Measurements from ENCODE around the gene RNU1-3. TPM values are rescaled to one million over a fixed set of nuclear protein-coding genes. Genes with fewer than 3 reads are reported as not detected.
"Not testable (repeated sequence)": the region's sequence is repeated elsewhere in the genome, so short reads cannot be mapped to it uniquely, and the experiment has no call there.

The RNU1-3 gene
- total RNA-seq, 2 experiments from 2014 or later = 1,570 to 1,691 TPM

DNA sequence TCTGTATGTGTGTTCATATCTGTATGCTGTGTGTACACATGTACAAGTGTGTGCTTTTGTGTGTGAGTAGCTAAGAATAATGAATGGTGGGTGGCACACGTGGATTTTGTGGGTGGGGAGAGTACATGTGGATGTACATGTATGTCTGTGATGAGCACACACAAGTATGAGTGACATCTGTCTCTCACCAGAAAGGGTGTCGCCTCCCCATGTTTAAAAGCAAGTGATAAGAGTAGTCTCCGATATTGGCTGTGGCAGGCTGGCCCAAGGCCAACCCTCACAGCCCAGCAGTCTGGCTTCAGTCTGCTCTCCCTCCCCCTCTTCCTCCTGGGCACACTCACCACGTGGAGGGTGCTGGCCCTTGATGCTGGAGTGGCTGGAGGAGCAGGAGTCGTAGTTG, 36.9 kb upstream of the RNU1-3 start:
- H3K36me3 Mint-ChIP-seq (ENCODE audit: low read depth); H3K9me3 Mint-ChIP-seq; H3K4me3 Mint-ChIP-seq; H3K27me3 Mint-ChIP-seq; H3K27ac Mint-ChIP-seq; DNase-seq; H3K4me1 Mint-ChIP-seq; POLR2A ChIA-PET: not testable (repeated sequence)
- CTCF ChIA-PET = interaction anchor here (3.0 kb wide), 1 partner anchor 83 kb away, joined by 15 read pairs; no protein-coding TSS in a partner anchor

DNA sequence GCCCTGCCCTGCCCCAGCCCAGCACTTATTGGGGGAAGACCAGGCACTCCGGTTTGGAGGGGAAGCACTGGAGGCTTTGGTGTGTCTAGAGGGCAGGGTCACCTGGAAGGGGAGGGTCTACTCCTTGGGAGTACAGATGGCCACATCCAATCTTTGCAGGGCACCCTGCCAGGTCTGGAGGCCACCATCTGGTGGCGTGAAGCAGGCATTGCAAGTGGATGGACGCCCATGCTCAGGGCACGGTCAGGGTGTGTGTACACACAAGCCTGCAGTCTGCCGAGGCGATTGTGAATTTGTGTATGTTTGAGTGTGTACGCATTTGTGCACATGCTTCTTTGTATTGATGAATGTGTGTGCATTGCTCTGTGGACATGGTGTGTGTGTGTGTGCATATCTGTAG, 36.4 kb upstream of the RNU1-3 start:
- CTCF ChIA-PET = interaction anchor here (3.0 kb wide), 1 partner anchor 82 kb away, joined by 15 read pairs; no protein-coding TSS in a partner anchor
- H3K9me3 Mint-ChIP-seq; H3K4me1 Mint-ChIP-seq; H3K4me3 Mint-ChIP-seq; H3K27ac Mint-ChIP-seq; DNase-seq; H3K27me3 Mint-ChIP-seq; H3K36me3 Mint-ChIP-seq (ENCODE audit: low read depth); POLR2A ChIA-PET: not testable (repeated sequence)

DNA sequence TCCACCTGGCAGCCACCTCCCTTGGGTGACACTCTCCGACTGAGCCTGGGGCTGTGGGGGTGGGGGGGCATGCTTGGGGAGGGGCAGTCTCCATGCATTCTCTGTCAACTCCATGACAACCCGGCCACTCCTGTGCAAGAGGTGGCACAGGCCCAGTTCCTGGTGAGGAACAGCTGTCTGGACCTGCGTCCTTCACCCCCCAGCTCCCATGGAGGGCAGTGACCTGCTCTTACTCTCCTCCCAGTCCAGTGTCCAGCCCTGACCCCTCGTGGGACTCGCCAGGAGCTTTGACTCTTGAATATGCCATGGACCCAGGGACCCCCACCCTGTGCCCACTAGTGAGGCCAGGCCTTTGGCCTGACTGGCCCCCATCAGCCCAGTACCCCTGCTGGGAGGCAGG, 35.5 kb upstream of the RNU1-3 start:
- DNase-seq; H3K27me3 Mint-ChIP-seq; H3K4me3 Mint-ChIP-seq; H3K4me1 Mint-ChIP-seq; H3K27ac Mint-ChIP-seq; H3K36me3 Mint-ChIP-seq (ENCODE audit: low read depth); H3K9me3 Mint-ChIP-seq: not testable (repeated sequence)
- ChIA-PET POLR2A (interaction anchor here (1.7 kb wide), 1 partner anchor 202 kb away, joined by 4 read pairs; no protein-coding TSS in a partner anchor), CTCF (interaction anchor here (1.1 to 1.6 kb wide), 3 partner anchors 15 to 81 kb away, joined by 3 to 6 read pairs (median 4); no protein-coding TSS in a partner anchor)

DNA sequence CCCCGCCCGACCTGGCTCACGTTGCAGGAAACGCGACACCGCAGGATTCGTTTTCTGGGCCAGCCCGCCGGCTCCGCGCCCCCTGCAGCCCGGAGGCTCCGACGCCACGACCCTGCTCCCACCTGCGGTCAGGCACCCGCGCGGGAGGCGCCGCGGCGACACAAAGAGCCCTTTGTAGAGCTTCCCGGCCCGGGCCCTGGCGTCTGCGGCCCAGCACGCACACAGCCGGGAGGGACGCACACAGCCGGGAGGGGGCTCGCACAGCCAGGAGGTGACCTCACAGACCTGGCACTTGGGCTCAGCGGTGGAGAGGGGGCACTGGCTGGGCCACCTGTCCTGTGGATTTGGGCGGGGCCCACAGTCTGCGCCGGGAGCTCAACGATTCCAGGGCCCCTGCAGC, 34.4 kb upstream of the RNU1-3 start:
- H3K9me3 Mint-ChIP-seq; H3K27me3 Mint-ChIP-seq; H3K4me1 Mint-ChIP-seq; H3K36me3 Mint-ChIP-seq (ENCODE audit: low read depth); H3K4me3 Mint-ChIP-seq; H3K27ac Mint-ChIP-seq; DNase-seq: not testable (repeated sequence)
- POLR2A ChIA-PET = interaction anchor here (1.7 kb wide), 1 partner anchor 204 kb away, joined by 4 read pairs; no protein-coding TSS in a partner anchor
- CTCF ChIA-PET = interaction anchor here (1.0 to 1.6 kb wide), 2 partner anchors 14 to 80 kb away, joined by 4 to 6 read pairs; no protein-coding TSS in a partner anchor

DNA sequence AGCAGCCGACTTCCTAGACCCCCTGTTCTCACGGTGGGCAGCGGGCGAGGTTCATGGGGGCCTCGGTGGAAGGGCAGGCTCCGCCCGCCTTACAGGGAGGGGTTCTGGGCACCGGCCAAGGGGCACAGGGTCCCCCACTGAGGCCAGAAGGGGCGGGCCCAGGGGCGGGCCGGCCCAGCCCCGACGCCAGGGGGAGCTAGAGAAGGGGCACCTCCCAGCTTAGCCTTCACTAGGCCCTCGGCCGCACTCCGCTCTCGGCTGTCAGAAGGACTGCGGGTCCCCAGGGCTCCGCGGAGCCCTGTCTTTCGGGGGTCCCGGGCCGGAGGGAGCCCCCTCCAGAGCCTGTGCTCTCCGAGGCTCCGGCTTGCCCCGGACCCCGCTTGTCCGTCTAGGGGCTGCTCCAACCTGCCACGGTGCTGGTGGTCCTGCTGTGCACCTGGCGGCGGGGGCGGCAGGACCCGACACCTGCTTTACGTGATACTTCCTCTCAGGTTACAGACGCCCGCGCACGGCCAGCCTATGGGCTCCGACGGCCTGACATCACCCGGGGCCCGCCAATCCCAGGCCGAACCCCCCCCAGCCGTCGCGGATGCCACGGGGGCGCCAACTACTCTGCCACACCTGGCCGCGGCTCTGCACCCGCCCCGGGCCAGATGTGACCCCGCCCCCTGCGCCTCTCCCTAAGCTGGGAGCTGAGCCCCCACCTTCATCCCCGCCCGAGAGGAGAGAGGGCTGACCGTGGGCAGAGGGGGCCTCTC, 33.6 kb upstream of the RNU1-3 start:
- H3K9me3 Mint-ChIP-seq; H3K27ac Mint-ChIP-seq; H3K36me3 Mint-ChIP-seq (ENCODE audit: low read depth); H3K27me3 Mint-ChIP-seq; H3K4me1 Mint-ChIP-seq; H3K4me3 Mint-ChIP-seq; DNase-seq: not testable (repeated sequence)
- ChIA-PET CTCF (interaction anchor here (0.9 to 1.3 kb wide), 4 partner anchors 9 to 79 kb away, joined by 3 to 4 read pairs (median 4); no protein-coding TSS in a partner anchor), POLR2A (interaction anchor here (1.3 to 1.7 kb wide), 2 partner anchors 11 to 204 kb away, joined by 3 to 4 read pairs; no protein-coding TSS in a partner anchor)

DNA sequence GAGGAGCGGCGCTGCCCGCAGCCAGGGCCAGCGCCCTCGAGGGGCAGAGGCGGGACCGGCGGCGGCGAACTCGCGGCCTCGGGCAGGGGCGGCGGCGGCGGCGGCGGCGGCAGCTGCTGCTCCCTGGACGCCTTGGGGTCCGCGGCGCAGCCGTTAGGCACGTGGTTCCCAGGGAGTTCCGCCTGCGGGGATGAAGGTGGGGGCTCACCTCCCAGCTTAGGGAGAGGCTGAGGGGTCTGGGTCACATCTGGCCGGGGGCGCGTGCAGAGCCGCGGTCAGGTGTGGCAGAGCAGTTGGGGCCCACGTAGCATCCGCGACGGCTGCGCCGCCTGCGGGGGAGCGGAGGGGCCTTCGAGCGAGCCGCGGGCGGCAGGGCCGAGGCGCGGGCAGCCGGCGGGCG, 32.7 kb upstream of the RNU1-3 start:
- H3K27me3 Mint-ChIP-seq = peaks cover 12% of the 10 kb centered on the region
- POLR2A ChIA-PET = interaction anchor here (1.2 to 1.3 kb wide), 2 partner anchors 8 to 10 kb away, joined by 3 read pairs; no protein-coding TSS in a partner anchor
- H3K36me3 Mint-ChIP-seq (ENCODE audit: low read depth); H3K9me3 Mint-ChIP-seq; H3K4me3 Mint-ChIP-seq; H3K27ac Mint-ChIP-seq; H3K4me1 Mint-ChIP-seq; DNase-seq: not testable (repeated sequence)
- CTCF ChIA-PET = interaction anchor here (0.9 to 1.3 kb wide), 4 partner anchors 10 to 58 kb away, joined by 3 to 4 read pairs (median 3); no protein-coding TSS in a partner anchor

DNA sequence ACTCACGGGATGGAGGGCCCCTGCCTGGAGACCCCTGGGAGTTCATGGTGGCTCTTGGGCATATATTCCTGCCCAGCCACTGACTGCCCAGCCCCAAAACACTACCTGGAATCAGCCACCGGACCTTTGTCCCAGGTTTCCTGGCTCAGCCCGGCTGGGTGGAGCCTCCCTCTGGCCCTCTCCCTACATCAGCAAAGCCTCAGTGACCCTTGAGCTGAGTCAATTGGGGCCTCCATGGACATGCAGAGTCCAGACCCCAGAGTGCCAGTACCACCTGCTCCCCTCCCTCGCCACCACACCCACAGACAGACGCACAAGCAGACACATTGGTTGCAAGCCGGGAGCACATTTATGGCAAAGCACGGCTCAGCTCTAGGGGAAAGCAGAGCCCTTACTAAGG, 30.4 kb upstream of the RNU1-3 start:
- H3K9me3 Mint-ChIP-seq; DNase-seq; H3K36me3 Mint-ChIP-seq (ENCODE audit: low read depth); H3K4me1 Mint-ChIP-seq; H3K4me3 Mint-ChIP-seq; H3K27ac Mint-ChIP-seq; POLR2A ChIA-PET; H3K27me3 Mint-ChIP-seq: not testable (repeated sequence)
- CTCF ChIA-PET = interaction anchor here (1.2 kb wide), 1 partner anchor 12 kb away, joined by 4 read pairs; no protein-coding TSS in a partner anchor

DNA sequence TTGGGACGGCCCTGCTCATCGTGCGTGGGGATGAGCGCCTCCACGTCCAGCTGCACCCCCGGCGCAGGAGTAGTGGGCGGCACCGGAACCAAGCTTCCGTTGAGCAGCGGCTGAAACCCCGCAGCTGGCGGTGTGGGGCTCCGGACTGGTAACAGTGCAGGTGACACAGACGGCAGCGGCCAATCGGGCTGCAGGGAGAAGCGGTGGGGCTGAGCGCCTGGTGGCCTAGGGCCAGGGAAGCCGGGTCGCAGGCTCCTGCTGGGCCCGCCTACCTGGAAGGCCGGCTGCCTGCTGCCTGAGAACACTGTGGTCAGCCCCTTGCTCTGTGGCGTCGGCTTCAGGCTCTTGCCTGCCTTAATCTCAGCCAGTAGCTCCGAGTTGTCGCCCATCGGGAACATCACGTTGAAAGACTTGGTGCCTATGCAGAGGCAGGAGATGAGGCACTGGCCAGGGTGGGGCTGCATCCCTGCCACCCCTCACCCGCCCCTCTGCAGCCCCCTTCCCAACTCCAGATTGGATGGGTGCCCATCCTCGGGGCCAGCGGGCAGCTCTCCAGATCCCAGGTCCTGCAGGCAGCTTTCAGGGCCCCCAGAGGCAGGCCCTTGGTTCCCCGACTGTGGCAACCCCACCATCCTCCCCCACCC, 29.9 kb upstream of the RNU1-3 start:
- CTCF ChIA-PET = interaction anchor here (1.2 kb wide), 1 partner anchor 12 kb away, joined by 4 read pairs; no protein-coding TSS in a partner anchor
- POLR2A ChIA-PET; H3K36me3 Mint-ChIP-seq (ENCODE audit: low read depth); H3K4me3 Mint-ChIP-seq; H3K9me3 Mint-ChIP-seq; H3K4me1 Mint-ChIP-seq; H3K27me3 Mint-ChIP-seq; DNase-seq; H3K27ac Mint-ChIP-seq: not testable (repeated sequence)

DNA sequence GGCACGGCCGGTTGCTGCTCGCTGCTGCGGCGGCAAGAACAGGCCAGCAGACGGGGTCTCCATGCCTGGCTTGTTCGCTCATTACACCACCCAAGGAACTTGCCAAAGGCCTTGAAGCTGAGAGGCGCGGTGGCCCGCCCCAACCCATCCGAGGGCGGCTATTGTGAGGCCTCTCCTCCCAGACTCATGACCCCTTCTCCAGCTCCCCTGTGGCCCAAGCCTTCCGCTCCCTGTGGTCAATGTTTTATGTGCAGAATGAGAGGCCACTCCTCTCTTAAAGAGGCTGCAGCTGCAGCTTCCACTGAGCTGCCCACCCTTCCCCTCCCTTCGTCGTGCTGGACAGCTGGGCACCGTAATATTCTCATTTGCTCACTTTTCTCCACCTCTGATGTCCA, 27.6 kb upstream of the RNU1-3 start:
- not testable (repeated sequence) for H3K9me3 Mint-ChIP-seq; H3K36me3 Mint-ChIP-seq (ENCODE audit: low read depth); H3K27me3 Mint-ChIP-seq; H3K4me3 Mint-ChIP-seq; DNase-seq; H3K27ac Mint-ChIP-seq; H3K4me1 Mint-ChIP-seq
- ChIA-PET POLR2A (interaction anchor here (1.0 to 1.1 kb wide), 2 partner anchors 11 to 33 kb away, joined by 3 to 4 read pairs; no protein-coding TSS in a partner anchor), CTCF (interaction anchor here (0.6 to 1.0 kb wide), 2 partner anchors 9 to 72 kb away, joined by 3 to 4 read pairs; no protein-coding TSS in a partner anchor)

DNA sequence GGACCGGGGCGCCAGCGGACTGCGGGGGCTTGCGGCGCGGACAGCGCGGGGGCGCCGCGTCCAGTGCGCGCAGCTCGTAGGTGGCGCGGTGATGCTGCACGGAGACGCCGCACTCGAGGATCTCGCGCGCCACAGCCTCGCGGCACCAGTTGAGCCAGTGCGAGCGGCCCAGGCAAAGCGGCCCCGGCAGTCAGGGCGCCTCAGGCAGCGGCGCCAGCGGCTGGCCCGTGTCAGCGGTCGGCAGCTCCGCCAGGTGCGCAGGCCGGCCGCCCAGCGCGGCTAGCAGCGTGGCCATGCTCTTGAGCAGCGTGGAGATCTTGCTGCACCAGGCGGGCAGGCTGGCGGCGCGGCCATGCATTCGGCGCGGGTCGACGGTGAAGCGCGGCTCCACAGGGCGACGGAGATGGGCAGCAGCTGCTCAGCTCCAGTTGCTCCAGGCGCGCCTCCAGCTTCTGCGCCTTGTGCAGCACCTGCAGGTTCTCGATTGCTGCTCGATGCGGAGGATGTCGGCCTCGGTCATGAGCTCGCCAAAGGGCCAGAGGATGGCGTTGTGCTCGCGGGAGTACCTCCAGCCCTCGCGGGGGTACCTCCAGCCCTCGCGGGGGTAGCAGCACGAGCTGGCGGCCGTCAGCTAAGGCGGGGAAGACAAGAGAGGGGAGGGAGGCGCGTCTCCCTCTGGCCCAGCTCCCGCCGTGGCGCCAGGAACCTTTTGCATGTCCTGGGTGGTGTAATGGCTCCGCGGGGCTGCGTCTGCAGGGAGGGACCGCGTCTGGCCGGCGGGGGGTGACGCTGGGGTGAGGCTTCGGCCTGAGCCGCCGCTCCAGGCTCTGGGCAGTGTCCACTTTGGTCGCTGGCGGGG, 26.9 kb upstream of the RNU1-3 start:
- not testable (repeated sequence) for H3K27me3 Mint-ChIP-seq; DNase-seq; H3K36me3 Mint-ChIP-seq (ENCODE audit: low read depth); H3K4me3 Mint-ChIP-seq; H3K27ac Mint-ChIP-seq; H3K9me3 Mint-ChIP-seq; H3K4me1 Mint-ChIP-seq
- ChIA-PET POLR2A (interaction anchor here (1.0 to 1.1 kb wide), 2 partner anchors 11 to 33 kb away, joined by 3 to 4 read pairs; no protein-coding TSS in a partner anchor), CTCF (interaction anchor here (0.6 to 1.2 kb wide), 3 partner anchors 8 to 71 kb away, joined by 3 to 4 read pairs (median 3); no protein-coding TSS in a partner anchor)

DNA sequence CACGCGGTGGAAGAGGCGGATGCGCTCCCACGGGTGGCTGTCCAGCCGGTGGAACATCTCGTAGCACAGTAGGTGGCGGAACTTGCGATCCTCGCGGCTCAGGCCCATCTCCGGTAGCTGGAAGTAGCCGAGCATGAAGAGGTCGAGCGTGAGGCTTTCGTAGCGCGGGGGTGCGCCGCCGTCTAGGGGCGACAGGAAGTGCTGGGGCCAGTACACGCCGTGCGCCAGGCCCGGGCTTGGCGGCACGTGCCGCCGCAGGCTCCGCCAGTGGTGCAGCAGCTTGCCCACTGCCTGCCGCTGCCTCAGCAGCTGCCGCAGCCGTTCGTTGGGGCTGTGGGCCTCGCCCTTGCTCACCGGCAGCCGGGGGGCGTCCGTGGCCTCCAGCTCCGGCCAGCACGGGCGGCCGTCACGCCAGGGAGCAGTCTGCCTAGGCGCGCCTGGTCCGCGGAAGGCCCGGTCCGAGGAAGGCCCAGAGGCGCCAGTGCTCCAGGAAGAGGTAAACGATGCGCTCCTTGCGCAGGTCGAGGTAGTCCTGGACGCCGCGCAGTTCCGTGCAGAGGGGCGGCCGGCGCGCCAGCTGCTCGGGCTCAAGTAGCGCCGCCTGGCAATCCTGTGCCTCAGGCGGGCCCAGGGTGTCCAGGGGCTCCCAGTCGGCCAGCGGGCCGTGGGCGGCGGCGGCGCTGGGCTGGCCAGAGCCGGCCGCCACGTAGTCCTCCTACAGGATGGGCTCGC, 26.1 kb upstream of the RNU1-3 start:
- H3K27me3 Mint-ChIP-seq; H3K27ac Mint-ChIP-seq; H3K4me1 Mint-ChIP-seq; DNase-seq; POLR2A ChIA-PET; H3K9me3 Mint-ChIP-seq; H3K4me3 Mint-ChIP-seq; H3K36me3 Mint-ChIP-seq (ENCODE audit: low read depth): not testable (repeated sequence)
- CTCF ChIA-PET = interaction anchor here (1.2 kb wide), 1 partner anchor 15 kb away, joined by 3 read pairs; no protein-coding TSS in a partner anchor

DNA sequence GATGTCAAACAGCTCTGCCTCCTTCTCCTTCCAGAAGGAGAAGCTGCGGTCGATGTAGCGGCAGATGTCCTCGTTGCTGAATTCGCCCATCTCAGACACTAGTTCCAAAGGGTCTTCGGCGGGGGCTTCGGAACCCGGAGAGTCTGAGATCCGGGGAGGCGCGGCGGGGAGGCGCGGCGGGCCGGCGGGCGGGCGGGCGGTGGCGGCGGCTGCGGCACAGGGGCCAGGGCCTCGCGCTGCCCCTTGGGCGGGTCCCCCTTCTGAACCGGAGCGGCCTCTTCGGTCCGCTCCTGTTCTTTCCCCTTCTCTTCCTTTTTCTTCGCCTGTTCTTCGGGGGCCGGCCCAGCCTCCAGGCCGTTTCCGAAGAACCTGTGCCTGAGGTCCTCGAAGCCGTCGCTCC, 25.5 kb upstream of the RNU1-3 start:
- H3K4me1 Mint-ChIP-seq; H3K4me3 Mint-ChIP-seq; H3K27ac Mint-ChIP-seq; H3K27me3 Mint-ChIP-seq; POLR2A ChIA-PET; H3K9me3 Mint-ChIP-seq; H3K36me3 Mint-ChIP-seq (ENCODE audit: low read depth); CTCF ChIA-PET; DNase-seq: not testable (repeated sequence)

Data from activated CD4-positive, alpha-beta memory T cell treated with anti-CD3 and anti-CD28 coated beads, Interleukin-2, amount 10 ng/mL, durations not matched to agents 7 days and 5 days (primary cell).